IMR-90 (cell line): ENCODE data around the gene RBPJ. TPM values are rescaled to one million over a fixed set of nuclear protein-coding genes. Genes with fewer than 3 reads are reported as not detected.

Source experiments
- ATAC-seq: fragments of 200-7000 bp; cut with Tn5 transposase; 2 replicates; pipeline ENCODE4 v1.9.1; 2020; ENCODE audit warnings: low read depth, mild to moderate bottlenecking, moderate library complexity
- BruUV-seq: library from RNA; stranded (reverse); fragments of 400-500 nt; replicated peaks from 2 replicates; lab custom pipeline; 2021; lab: Mats Ljungman, UMichigan
- CTCF ChIA-PET: fragments of 300-600 bp; formaldehyde crosslinking; extraction: SDS; loops from one replicate; lab custom pipeline; 2021; ENCODE audit warnings: antibody characterized with exemption; lab: Yijun Ruan, JAX
- POLR2A ChIA-PET: fragments of 300-600 bp; sonication (Branson Sonifier 250); formaldehyde crosslinking; loops from one replicate; lab custom pipeline; 2022; ENCODE audit warnings: antibody characterized with exemption; ENCODE audit not compliant: unreplicated experiment; lab: Charles Lee
- DNase-seq: peaks from one replicate; pipeline ENCODE4 v3.0.0; 2013
- H2AFZ ChIP-seq: replicated peaks from 2 replicates; pipeline ENCODE3; 2013; ENCODE audit warnings: low read length, mild to moderate bottlenecking; ENCODE audit not compliant: poor library complexity
- H2AK5ac ChIP-seq: 2 replicates; pipeline ENCODE4 v1.6.1; 2013; ENCODE audit warnings: low read depth, low read length, inconsistent platforms
- H2AK9ac ChIP-seq: replicated peaks from 2 replicates; pipeline ENCODE3; 2013; ENCODE audit warnings: mild to moderate bottlenecking, low read depth, low read length, moderate library complexity; ENCODE audit not compliant: poor library complexity
- H2BK120ac ChIP-seq: 2 replicates; pipeline ENCODE4 v1.6.1; 2013; ENCODE audit warnings: low read depth, low read length, inconsistent platforms
- H2BK15ac ChIP-seq: 3 replicates; pipeline ENCODE4 v1.6.1; 2013; ENCODE audit warnings: low read depth, low read length, inconsistent platforms
- H2BK20ac ChIP-seq: 2 replicates; pipeline ENCODE4 v1.6.1; 2013; ENCODE audit warnings: low read depth, mild to moderate bottlenecking, inconsistent platforms, low read length, moderate library complexity
- H2BK5ac ChIP-seq: 2 replicates; pipeline ENCODE4 v1.6.1; 2013; ENCODE audit warnings: mild to moderate bottlenecking, low read depth, low read length, inconsistent platforms; ENCODE audit not compliant: poor library complexity, severe bottlenecking
- H3K14ac ChIP-seq: replicated peaks from 2 replicates; pipeline ENCODE4 v1.6.1; 2013; ENCODE audit warnings: low read depth, low read length, inconsistent platforms
- H3K18ac ChIP-seq: 2 replicates; pipeline ENCODE4 v1.6.1; 2013; ENCODE audit warnings: low read depth, low read length, control low read depth
- H3K23ac ChIP-seq: 2 replicates; pipeline ENCODE4 v1.6.1; 2013; ENCODE audit warnings: low read depth, low read length, inconsistent platforms
- H3K27ac ChIP-seq: 2 replicates; pipeline ENCODE4 v1.5.1; 2013; ENCODE audit warnings: mild to moderate bottlenecking, control low read depth, low read length; ENCODE audit not compliant: insufficient read depth
- H3K27me3 ChIP-seq: 2 replicates; pipeline ENCODE4 v1.6.1; 2013; ENCODE audit warnings: low read length; ENCODE audit not compliant: control insufficient read depth, insufficient read depth
- H3K36me3 ChIP-seq: 2 replicates; pipeline ENCODE4 v1.6.1; 2013; ENCODE audit warnings: low read length, mixed read lengths; ENCODE audit not compliant: control insufficient read depth, insufficient read depth
- H3K4ac ChIP-seq: 2 replicates; pipeline ENCODE4 v1.6.1; 2013; ENCODE audit warnings: low read depth, low read length, inconsistent platforms
- H3K4me1 ChIP-seq: 2 replicates; pipeline ENCODE4 v1.6.1; 2013; ENCODE audit warnings: low read length, mixed read lengths; ENCODE audit not compliant: control insufficient read depth, insufficient read depth
- H3K4me2 ChIP-seq: 2 replicates; pipeline ENCODE4 v1.6.1; 2013; ENCODE audit warnings: low read depth, mild to moderate bottlenecking, control low read depth, low read length, moderate library complexity
- H3K4me3 ChIP-seq: 2 replicates; pipeline ENCODE4 v1.5.1; 2013; ENCODE audit warnings: low read depth, mild to moderate bottlenecking, control low read depth, low read length, moderate library complexity; ENCODE audit not compliant: insufficient read depth
- H3K56ac ChIP-seq: 2 replicates; pipeline ENCODE4 v1.6.1; 2013; ENCODE audit warnings: low read length, inconsistent platforms; ENCODE audit not compliant: insufficient read depth; ENCODE audit errors: extremely low read depth
- H3K79me1 ChIP-seq, 2 experiments: 2 replicates each; pipeline ENCODE4 v1.6.1; 2013; ENCODE audit warnings: low read length in 2 of 2, inconsistent platforms in 1 of 2, low read depth in 1 of 2
- H3K9ac ChIP-seq: 2 replicates; pipeline ENCODE4 v1.6.1; 2013; ENCODE audit warnings: low read depth, low read length, control low read depth
- H3K9me1 ChIP-seq: 2 replicates; pipeline ENCODE4 v1.6.1; 2013; ENCODE audit warnings: low read length, inconsistent platforms; ENCODE audit not compliant: insufficient read depth
- H3K9me3 ChIP-seq: 2 replicates; pipeline ENCODE4 v1.6.1; 2013; ENCODE audit warnings: low read length; ENCODE audit not compliant: control insufficient read depth, insufficient read depth
- H4K20me1 ChIP-seq: 2 replicates; pipeline ENCODE4 v1.6.1; 2013; ENCODE audit warnings: low read length, inconsistent platforms; ENCODE audit not compliant: insufficient read depth
- H4K5ac ChIP-seq: 2 replicates; pipeline ENCODE4 v1.6.1; 2013; ENCODE audit warnings: mild to moderate bottlenecking, low read depth, low read length, control low read depth
- H4K8ac ChIP-seq, 2 experiments: 2 replicates each; pipeline ENCODE4 v1.6.1; 2013; ENCODE audit warnings: low read depth in 2 of 2, low read length in 2 of 2, control low read depth in 1 of 2, inconsistent platforms in 1 of 2
- H4K91ac ChIP-seq: 2 replicates; pipeline ENCODE4 v1.6.1; 2013; ENCODE audit warnings: low read depth, low read length, inconsistent platforms; ENCODE audit not compliant: insufficient read depth
- BHLHE40 ChIP-seq: fragments of 150-350 bp; IDR thresholded peaks from 2 replicates; pipeline ENCODE4 v1.6.1; 2016; ENCODE audit warnings: mild to moderate bottlenecking, low read depth, low read length
- CHD1 ChIP-seq: IDR thresholded peaks from 2 replicates; pipeline ENCODE4 v1.6.1; 2012; ENCODE audit warnings: low read depth, low read length, improper control_type of control experiment
- MAFK ChIP-seq: IDR thresholded peaks from 2 replicates; pipeline ENCODE4 v1.6.1; 2012; ENCODE audit warnings: low read depth, low read length, improper control_type of control experiment
- MAZ ChIP-seq: IDR thresholded peaks from 2 replicates; pipeline ENCODE4 v1.6.1; 2012; ENCODE audit warnings: low read depth, mild to moderate bottlenecking, low read length, improper control_type of control experiment, moderate library complexity, borderline replicate concordance
- MXI1 ChIP-seq: IDR thresholded peaks from 2 replicates; pipeline ENCODE4 v1.6.1; 2012; ENCODE audit warnings: low read depth, mild to moderate bottlenecking, low read length, moderate library complexity, borderline replicate concordance
- POLR2A ChIP-seq: IDR thresholded peaks from 2 replicates; pipeline ENCODE4 v1.6.1; 2012; ENCODE audit warnings: mild to moderate bottlenecking, low read depth, low read length
- RAD21 ChIP-seq: IDR thresholded peaks from 2 replicates; pipeline ENCODE4 v1.6.1; 2012; ENCODE audit warnings: low read length, improper control_type of control experiment
- RCOR1 ChIP-seq: IDR thresholded peaks from 2 replicates; pipeline ENCODE4 v1.6.1; 2012; ENCODE audit warnings: mild to moderate bottlenecking, low read length, improper control_type of control experiment; ENCODE audit not compliant: insufficient replicate concordance
- RFX5 ChIP-seq: IDR thresholded peaks from 2 replicates; pipeline ENCODE4 v1.8.0; 2012; ENCODE audit warnings: low read depth, mild to moderate bottlenecking, low read length, moderate library complexity
- SMC3 ChIP-seq: fragments of 150-350 bp; IDR thresholded peaks from 2 replicates; pipeline ENCODE4 v1.6.1; 2016; ENCODE audit warnings: low read depth, mild to moderate bottlenecking, antibody characterized with exemption, low read length, moderate library complexity
- WGBS, 2 experiments: methylation state at CpG; one replicate each; pipeline versions ENCODE4 v1.1.5 to v1.1.7; 2013; ENCODE audit warnings: missing lambda C conversion rate in 2 of 2; ENCODE audit not compliant: insufficient read length in 1 of 2; ENCODE audit errors: extremely low coverage in 2 of 2; 5-methylcytosine and 5-hydroxymethylcytosine counted together
- dilution Hi-C: fragments of 300-500 bp; cut with HindIII; formaldehyde crosslinking; loops from one replicate; pipeline ENCODE4 v1.14.3; 2018; ENCODE audit warnings: low sequenced_read_pairs; ENCODE audit not compliant: unreplicated experiment
- in situ Hi-C: fragments of 300-500 bp; cut with MboI; formaldehyde crosslinking; loops from 3 replicates; pipeline ENCODE4 v1.14.3; 2019; ENCODE audit warnings: low sequenced_read_pairs, inconsistent platforms, mixed read lengths
- intact Hi-C: fragments of 100-400 bp; cut with micrococcal nuclease; formaldehyde crosslinking; loops from 2 replicates; pipeline ENCODE4 v1.10.0; 2022
- polyA plus RNA-seq, 3 experiments: library from polyadenylated mRNA; depleted of rRNA; stranded (reverse); fragments of >200 nt; gene quantifications; 2 replicates each; pipeline ENCODE4 v1.2.3, GENCODE V29; 2012; ENCODE audit warnings: low replicate concordance in 1 of 3
- total RNA-seq: library from RNA; depleted of rRNA; stranded (reverse); fragments of >200 nt; gene quantifications from 2 replicates; pipeline ENCODE4 v1.2.3, GENCODE V29; 2012
- TF ChIP-seq, protein P1 (sequence below): conservative IDR thresholded peaks from 2 replicates; pipeline ENCODE4 v1.5.1; 2012; ENCODE audit warnings: mild to moderate bottlenecking, low read depth, low read length, improper control_type of control experiment
- TF ChIP-seq, protein P2 (sequence below): fragments of 150-350 bp; IDR thresholded peaks from 2 replicates; pipeline ENCODE4 v1.6.1; 2017; ENCODE audit warnings: mild to moderate bottlenecking, antibody characterized with exemption, low read length, low read depth

RBPJ gene
- total and polyA plus RNA-seq, 2 of the 4 experiments (the other 2 are of a cell fraction), result 50.3 to 148 TPM

DNA sequence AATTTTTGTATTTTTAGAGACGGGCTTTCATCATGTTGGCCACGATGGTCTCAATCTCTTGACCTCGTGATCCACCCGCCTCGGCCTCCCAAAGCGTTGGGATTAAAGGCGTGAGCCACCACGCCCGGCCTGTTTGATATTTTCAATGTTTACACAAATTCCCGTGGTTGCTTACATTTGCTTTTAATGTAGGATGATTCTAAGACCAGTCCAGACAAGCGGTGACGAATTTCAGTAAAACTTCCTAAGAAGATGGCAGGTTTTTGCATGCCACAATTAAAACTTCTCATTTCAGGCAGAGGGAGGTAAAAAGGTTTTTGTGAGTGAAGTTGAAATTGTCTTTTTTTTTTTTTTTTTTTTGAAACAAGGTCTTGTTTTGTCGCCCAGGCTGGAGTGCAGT, 41.4 kb upstream of the RBPJ start:
- H3K23ac ChIP-seq, result no peak overlapping the region
- H3K9me3 ChIP-seq, result no peaks in the 10 kb centered on the region
- ATAC-seq (no peak), DNase-seq (no peak)
- H3K14ac ChIP-seq, result no peak overlapping the region
- peaks cover 5% of the 10 kb centered on the region for H3K4me1 ChIP-seq
- no peak overlapping the region for H3K4me3 ChIP-seq
- in situ Hi-C loops (no loop called here), dilution Hi-C loops (no loop called here), intact Hi-C loops (no loop called here)
- TF ChIP-seq MAFK, result no peak
- TF ChIP-seq RCOR1, result no peak
- TF ChIP-seq, protein P1, sequence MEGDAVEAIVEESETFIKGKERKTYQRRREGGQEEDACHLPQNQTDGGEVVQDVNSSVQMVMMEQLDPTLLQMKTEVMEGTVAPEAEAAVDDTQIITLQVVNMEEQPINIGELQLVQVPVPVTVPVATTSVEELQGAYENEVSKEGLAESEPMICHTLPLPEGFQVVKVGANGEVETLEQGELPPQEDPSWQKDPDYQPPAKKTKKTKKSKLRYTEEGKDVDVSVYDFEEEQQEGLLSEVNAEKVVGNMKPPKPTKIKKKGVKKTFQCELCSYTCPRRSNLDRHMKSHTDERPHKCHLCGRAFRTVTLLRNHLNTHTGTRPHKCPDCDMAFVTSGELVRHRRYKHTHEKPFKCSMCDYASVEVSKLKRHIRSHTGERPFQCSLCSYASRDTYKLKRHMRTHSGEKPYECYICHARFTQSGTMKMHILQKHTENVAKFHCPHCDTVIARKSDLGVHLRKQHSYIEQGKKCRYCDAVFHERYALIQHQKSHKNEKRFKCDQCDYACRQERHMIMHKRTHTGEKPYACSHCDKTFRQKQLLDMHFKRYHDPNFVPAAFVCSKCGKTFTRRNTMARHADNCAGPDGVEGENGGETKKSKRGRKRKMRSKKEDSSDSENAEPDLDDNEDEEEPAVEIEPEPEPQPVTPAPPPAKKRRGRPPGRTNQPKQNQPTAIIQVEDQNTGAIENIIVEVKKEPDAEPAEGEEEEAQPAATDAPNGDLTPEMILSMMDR, result no peak
- no peak for TF ChIP-seq CHD1
- TF ChIP-seq SMC3, result no peak
- TF ChIP-seq RAD21, result no peak
- TF ChIP-seq, protein P2, sequence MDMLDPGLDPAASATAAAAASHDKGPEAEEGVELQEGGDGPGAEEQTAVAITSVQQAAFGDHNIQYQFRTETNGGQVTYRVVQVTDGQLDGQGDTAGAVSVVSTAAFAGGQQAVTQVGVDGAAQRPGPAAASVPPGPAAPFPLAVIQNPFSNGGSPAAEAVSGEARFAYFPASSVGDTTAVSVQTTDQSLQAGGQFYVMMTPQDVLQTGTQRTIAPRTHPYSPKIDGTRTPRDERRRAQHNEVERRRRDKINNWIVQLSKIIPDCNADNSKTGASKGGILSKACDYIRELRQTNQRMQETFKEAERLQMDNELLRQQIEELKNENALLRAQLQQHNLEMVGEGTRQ, result no peak
- TF ChIP-seq MXI1, result no peak
- TF ChIP-seq RFX5, result no peak
- TF ChIP-seq POLR2A, result no peak
- no peak for TF ChIP-seq BHLHE40
- no peak for TF ChIP-seq MAZ
- H2BK15ac ChIP-seq, result no peak overlapping the region
- H4K8ac ChIP-seq, result no peak overlapping the region
- no peak overlapping the region for H3K9ac ChIP-seq
- H2AK5ac ChIP-seq, result peak overlapping the region; percentile 62; the same call in 1 of the 2 replicates
- no peak overlapping the region for H2AK9ac ChIP-seq
- H4K20me1 ChIP-seq, result no peaks in the 10 kb centered on the region
- no peak overlapping the region for H3K4ac ChIP-seq
- no peak overlapping the region for H3K4me2 ChIP-seq
- H3K27me3 ChIP-seq, result no peaks in the 10 kb centered on the region
- CTCF ChIA-PET, result no interaction called here
- no peak overlapping the region for H3K56ac ChIP-seq
- no peak overlapping the region for H3K18ac ChIP-seq
- no peak overlapping the region; the same call in 1 of the 2 replicates for H2BK120ac ChIP-seq
- H2AFZ ChIP-seq, result no peak overlapping the region
- 0 out of 2 replicates have a peak, but pooled peaks cover 3% of the 10 kb centered on the region for H3K9me1 ChIP-seq
- POLR2A ChIA-PET, result no interaction called here
- no TSS peak for BruUV-seq
- no peak overlapping the region for H2BK20ac ChIP-seq
- WGBS, 2 experiments, result no CpG with 5 or more reads among the region's 13 CpGs
- H4K91ac ChIP-seq, result no peak overlapping the region
- no peak overlapping the region for H2BK5ac ChIP-seq
- H3K36me3 ChIP-seq, result no peaks in the 10 kb centered on the region
- no peak overlapping the region for H4K5ac ChIP-seq
- no peaks in the 10 kb centered on the region for H3K79me1 ChIP-seq
- no peak overlapping the region for H3K27ac ChIP-seq
